NCI-H446 treated with DMSO at 0.1 percent for 48 hours (cell line): Measurements from ENCODE around the gene BAIAP2.

Experiments
- DNase-seq: peaks from one replicate; lab custom pipeline; 2025; lab: John Stamatoyannopoulos, UW

Gene BAIAP2

DNA sequence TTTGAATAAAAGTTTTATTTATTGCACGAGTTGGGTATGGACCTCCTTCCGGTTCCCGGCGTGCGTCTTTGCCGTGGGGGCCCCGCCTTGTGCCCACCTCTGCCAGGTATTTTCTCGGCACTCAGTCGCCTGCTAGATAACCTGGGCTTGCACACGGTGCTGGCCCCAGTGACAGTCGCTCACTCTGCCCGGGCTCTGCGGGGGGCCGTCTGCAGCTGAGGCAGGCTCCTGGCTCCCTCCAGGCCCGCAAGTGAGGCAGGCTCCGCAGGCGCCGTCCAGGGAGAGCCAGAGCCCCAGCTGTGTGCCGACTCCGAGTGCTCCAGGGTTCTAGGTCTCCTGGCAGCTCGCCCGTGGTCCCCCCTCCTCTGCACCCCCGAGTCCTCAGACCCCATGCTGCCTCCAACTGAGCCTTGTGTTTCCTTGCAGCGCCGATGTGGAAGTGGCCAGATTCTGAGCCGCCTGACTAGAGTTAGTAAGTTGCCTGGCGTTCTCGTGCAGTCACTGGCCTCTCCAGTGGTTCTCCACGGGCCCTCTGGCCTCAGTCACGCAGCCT lies 75.6 kb downstream of the BAIAP2 start:
- no peak for DNase-seq

DNA sequence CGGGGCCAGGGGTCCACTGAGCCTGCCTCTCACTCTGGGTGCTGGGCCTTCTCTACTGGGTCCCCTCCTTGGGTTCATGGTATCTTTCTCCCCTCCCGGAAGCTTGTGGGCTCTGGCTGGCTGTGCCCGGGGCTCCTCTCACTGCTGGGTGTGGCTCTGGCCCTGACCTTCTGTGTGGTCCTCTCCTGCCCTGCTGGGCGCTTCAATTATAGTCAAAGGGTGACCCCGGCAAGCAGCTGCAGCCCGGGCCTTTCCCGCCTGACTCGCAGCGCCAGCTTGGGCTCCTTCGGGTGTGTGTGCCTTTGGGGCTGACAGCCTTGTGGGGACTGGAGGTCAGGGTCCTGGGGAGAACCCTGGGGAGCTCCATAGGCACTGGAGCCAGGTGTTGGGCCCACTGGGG lies 76.1 kb downstream of the BAIAP2 start:
- no peak for DNase-seq

DNA sequence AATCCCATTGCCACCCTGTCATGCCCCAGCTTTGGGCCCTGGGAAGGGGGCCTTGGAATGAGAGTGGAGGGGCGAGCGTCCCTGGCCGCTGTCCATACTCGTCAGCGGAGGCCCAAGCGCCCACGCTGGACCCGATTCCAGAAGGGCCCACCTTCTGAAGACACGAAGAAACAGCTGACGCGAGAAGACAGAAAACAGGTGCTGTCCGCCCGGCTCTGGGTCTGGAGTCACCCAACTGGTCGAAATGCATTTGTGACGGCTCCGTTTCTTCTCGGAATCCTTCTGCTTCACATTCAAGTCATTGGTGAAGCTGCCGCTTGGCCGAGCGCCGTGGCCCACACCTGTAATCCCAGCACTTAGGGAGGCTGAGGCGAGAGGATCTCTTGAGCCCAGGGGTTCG lies 77.5 kb downstream of the BAIAP2 start:
- DNase-seq: no peak

DNA sequence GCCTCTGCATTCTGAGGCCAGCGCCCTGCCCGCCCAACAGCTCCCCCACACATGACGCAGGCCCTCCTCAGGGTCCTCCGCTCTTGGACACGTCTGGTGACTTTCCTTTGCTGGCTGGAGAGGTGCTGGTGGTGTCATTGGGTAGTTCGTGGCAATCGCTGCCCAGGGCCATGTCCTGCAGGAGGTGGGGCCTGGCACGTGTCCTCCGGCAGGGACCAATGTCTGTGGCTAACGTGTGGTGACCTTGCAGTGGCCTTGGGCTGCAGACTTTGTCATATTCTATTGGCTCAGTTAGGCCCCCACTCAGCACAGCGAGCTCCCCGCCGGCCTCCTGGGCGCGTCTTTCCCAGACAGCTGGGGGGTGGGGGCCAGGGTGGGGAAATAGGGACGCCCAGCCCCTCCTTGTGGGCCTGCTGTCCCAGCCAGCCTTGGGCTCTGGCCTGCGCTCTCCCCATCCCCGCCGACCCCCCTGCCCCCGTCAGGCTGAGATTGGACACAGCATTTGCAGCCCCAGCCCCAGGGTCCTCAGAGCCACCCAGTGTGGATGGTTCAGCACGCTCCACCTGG lies 78.3 kb downstream of the BAIAP2 start:
- DNase-seq: no peak

DNA sequence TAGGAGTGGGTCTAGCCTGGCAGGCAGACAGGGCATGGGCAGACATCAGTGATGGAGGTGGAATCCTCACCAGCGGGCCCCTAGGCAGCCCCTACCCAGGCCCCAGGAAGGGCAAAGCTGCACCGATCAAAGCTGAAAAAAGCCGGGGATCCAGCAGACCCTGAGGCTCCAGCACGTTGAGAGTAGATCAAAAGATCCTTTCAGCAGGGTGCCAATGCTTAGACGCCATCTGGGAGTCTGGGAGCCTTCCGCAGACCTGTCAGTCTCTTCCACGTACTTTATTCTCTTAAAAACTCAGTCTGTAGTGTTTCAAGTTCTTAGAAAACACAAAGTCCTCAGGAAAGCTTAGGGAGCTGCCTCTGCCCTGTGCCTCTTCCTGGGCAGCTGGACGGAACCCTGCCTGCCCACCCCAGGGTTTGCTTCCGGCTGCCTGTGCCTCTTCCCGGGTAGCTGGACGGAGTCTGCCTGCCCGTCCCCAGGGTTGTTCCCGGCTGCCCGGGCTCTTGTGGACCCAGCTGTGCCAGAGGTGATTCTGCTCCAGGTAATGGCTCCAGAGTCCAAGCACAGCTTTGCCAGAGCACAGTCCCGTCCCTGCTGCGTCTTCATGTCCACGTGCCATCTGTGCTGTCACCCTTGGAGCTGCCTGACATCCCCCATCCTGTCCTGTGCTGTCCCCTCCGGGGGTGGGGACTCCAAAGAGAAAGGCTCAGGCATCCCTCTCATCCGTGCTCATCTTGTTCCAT lies 79.6 kb downstream of the BAIAP2 start:
- DNase-seq: no peak

DNA sequence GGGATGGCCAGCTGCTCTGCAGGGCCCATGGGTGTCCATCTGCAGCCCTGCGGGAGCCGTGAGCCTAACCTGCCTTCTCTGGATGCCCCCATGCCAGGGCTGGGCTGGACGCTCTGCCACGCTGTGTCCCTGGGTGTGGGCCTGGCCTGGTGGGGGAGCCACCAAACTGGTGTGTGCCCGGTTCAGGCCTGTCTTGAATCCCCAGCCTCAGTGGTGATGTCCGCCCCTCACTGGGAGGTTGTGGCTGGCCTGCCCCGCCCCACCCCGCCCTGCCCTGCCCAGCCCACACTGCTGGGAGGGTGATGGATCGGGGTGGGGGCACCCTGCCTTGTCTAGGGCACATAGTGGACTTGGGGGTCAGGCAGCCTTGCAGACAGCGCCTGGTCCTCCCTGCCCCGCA lies 80.3 kb downstream of the BAIAP2 start:
- no peak for DNase-seq

GRCh38 chr17:81115749-81116464 lies 81.0 kb downstream of the BAIAP2 start:
- no peak for DNase-seq

DNA sequence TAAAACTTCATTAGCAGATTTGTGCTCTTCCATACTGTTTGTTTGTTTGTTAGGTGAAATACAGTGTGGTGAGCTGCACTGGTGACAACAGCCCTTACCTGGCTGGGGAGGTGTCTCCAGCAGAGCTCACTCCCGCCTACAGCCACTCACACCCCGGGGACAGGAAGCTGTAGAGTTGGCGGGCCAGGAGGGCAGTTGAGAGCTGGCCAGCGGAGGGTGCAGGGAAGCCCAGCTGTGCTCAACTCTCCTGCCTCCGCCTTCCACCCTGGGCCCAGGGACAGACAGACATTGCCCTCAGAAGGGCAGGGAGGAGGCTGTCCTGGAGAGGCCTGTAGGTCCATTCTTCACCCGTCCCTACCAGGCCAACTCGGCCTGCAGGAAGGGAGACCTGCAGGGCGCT lies 81.8 kb downstream of the BAIAP2 start:
- DNase-seq: no peak

- no peak for DNase-seq
Measured at GRCh38 chr17:81117672-81118198, 82.8 kb downstream of the BAIAP2 start.

GRCh38 chr17:81118308-81119221 lies 83.6 kb downstream of the BAIAP2 start:
- no peak for DNase-seq

DNA sequence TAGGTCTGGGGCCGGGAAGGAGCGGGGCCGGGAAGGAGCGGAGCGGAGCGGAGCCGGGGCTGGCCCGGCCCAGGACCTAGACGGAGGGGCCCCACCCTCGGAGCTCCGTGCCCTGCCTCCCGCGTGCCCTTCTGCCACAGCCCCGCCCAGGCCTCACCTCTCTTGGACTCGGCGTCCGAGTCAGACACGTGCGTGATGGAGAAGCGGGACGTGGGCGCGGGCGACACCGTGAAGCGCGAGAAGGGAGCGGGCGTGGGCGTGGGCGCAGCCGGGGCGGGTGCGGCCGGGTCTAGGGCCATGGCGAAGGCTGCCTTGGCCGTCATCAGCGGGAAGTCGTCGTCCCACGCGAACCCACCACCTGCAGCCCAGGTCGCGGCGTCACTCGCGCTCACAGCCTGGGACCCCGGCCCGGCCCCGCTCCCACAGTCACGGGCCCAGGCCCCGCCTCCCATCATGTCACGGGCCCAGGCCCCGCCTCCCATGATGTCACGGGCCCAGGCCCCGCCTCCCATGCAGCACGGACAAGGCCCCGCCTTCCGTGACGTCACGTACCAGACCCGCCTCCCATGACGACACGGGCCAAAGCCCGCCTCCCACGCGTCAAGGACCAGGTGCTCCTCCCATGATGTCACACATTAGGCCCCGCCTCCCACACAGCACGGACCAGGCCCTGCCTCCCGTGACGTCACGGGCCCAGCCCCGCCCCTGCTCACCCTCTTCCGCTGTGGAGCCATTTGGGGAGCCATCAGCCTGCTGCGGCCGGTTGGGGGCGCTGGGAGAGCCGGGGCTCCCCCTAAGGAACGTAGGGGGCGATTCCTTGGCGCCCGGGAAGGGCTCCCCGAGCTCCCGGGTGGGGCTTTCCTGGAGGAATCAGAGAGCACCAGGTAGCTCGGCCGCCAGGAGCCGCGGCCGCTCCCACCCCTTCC lies 84.5 kb downstream of the BAIAP2 start:
- no peak for DNase-seq

GRCh38 chr17:81120149-81120484 lies 85.2 kb downstream of the BAIAP2 start:
- no peak for DNase-seq

DNA sequence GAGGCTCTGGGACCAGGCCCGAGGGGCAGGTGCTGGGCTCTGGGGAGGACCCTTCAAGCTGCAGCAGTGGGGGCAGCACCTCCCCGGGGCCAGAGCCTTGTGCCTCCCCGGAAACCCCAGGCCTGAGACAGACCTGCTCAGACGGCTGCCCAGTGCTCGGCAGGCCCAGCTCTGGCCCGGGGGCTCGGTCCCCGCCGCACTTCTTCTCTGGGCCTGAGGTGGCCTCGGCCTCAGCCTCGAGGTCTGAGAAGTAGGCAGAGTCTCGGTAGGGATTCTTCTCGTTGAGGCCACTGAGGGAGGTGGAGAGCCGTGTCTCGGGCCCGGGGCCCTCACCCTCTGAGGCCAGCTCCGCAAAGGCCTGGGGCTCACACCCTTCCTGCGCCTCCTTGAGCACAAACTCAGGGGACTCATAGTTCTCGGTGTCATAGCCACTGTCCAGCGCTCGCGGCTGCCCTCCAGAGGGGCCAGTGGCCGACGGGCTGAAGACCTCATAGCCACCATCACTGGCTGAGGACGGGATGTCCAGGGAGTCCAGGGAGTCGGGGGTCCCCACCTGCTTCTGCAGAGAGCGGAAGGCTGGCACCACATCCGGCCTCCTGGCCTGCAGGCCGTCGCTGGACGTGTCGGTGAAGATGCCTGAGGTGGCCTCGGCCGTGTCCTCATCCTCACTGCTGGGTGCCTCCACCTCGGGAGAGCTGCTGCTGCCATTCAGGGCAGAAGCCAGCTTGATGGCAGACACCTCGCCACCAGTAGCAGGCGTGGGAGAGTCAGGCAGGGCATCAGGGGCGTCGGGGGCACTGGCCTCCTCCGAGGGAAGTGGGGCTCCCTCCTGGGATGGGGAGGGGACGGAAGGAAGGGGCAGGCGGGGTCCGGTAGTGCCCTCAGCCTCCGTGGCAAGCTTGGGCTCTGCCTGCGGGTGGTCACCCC lies 86.0 kb downstream of the BAIAP2 start:
- DNase-seq: no peak

GRCh38 chr17:81121841-81122733 lies 87.1 kb downstream of the BAIAP2 start:
- no peak for DNase-seq

- DNase-seq: no peak
Measured at GRCh38 chr17:81123052-81124048, 88.4 kb downstream of the BAIAP2 start.

GRCh38 chr17:81124377-81124776 lies 89.4 kb downstream of the BAIAP2 start:
- no peak for DNase-seq

GRCh38 chr17:81125573-81126081 lies 90.7 kb downstream of the BAIAP2 start:
- peak; percentile 39 for DNase-seq
